ENCODE measurements around the gene ZNF618.

Gene ZNF618

DNA sequence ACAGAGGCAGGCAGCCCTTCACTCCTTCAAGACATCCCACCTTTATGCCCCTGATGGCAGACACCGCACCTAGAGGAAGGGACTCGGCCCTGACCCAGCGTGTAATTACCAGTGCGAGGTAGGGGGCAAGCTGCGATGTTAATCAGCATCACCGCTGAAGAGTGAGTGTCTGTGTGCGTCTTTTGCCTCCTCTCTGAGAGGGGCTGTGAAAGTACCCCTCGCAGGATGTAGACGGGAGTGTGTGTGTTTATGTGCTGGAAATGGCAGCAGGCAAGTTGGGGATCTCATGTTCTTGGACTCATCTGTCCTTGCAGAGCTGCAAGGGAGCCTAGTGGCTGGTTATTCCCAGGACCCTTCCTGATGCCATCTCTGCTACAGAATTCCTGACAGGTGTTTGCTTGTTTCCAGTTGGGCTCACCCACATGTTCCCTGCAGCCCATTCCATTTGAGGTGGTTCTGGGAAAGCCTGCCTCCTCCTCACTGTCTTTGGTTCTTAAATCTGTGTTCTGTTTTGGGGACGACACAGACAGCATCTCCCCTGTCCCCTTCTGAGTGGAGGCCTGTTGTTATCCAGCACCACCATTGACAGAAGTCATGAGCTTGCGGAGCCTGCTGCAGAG lies 70.5 kb downstream of the ZNF618 start:
- H3K27ac Mint-ChIP-seq: no peak overlapping the region
- H3K27me3 Mint-ChIP-seq: no peaks in the 10 kb centered on the region

DNA sequence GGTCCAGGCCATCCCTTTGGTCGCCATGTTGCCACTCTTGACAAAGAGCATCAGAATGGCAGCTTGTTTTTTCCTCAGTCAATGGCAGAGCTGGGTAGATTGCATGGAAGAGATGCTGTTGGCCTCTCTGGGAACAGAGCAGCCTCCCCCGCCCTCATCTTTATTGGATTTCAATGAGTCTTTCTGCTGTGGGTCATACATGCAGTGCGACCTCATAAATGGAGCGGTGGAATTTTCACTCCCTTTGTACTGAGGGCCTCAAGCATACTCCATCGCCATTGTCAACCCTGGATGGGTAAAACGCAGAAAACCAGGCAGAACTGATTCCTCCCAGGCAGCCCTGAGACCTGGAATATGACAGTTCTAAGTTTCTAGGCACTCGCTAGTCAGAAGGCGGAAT lies 71.8 kb downstream of the ZNF618 start:
- Mint-ChIP-seq H3K27me3 (no peaks in the 10 kb centered on the region), H3K36me3 (ENCODE audit: low read depth) (no peaks in the 10 kb centered on the region), H3K4me1 (ENCODE audit: low read depth) (no peaks in the 10 kb centered on the region), H3K4me3 (no peak overlapping the region), H3K9me3 (no peaks in the 10 kb centered on the region), H3K27ac (no peak overlapping the region)

More for the DNA sequence above, 70.5 kb downstream of the ZNF618 start:
- Mint-ChIP-seq H3K4me3 (no peak overlapping the region), H3K4me1 (ENCODE audit: low read depth) (no peaks in the 10 kb centered on the region), H3K9me3 (peaks cover 5% of the 10 kb centered on the region), H3K36me3 (ENCODE audit: low read depth) (no peaks in the 10 kb centered on the region)

DNA sequence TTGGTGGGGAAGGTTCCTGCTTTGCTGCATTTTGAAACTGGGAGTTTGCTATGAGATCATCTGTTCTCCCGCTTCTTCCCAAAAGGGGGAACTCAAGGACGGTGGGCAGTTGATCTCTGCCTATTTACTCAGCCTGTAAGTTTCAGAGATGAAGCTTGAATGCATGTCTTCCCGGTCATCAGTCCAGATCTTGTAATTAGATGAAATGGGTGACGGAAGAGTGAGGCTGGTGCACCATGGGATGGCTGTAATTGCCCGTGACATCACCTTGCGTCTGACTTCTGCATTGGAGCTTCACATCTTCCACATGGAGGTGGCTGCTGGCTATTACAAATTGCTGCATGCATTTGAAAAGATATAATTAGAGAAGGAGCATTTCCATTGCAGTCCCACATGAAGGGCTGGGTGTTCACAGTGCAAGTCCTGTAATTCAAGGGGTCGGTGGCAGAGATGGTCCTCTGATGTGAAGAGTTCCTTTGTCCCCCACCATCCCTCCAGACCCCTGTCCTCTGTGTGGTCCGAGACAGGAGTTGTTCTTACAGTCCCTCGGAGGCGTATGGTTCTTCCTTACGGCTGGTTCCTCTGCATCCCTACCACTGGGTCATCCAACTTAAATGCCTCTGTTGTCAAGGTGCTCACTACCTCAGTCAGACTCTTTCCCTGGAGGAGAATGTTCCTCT lies 72.9 kb downstream of the ZNF618 start:
- H3K27ac Mint-ChIP-seq: no peak overlapping the region
- no peaks in the 10 kb centered on the region for H3K36me3 Mint-ChIP-seq (ENCODE audit: low read depth)
- H3K4me1 Mint-ChIP-seq (ENCODE audit: low read depth): no peaks in the 10 kb centered on the region
- no peak overlapping the region for H3K4me3 Mint-ChIP-seq
- no peaks in the 10 kb centered on the region for H3K9me3 Mint-ChIP-seq
- H3K27me3 Mint-ChIP-seq: no peaks in the 10 kb centered on the region

DNA sequence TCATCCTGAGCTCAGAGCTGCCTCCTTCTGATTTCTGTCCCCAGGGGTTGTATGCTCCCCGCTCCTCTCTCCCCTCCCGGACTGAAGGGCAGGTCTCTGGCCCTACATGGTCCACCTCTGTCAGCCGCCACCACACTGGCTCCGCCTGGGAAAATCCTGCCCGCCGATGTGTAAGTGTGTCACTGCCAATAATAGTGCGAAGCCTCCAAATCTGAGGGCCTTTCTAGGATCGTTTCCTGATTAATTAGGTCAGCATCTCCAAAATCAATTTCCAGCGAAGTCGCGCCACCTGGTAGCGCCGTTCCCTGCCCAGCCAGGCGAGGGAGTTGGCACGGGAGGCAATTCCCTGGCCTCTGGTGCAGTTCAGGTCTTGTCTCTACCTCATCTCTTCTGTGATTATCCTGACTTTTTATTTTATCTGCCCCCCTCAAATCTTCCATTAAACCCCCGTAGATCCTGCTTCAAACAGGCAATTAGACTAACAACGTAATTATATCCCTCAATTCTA lies 73.5 kb downstream of the ZNF618 start:
- Mint-ChIP-seq H3K27ac (no peak overlapping the region), H3K9me3 (no peaks in the 10 kb centered on the region), H3K27me3 (no peaks in the 10 kb centered on the region), H3K36me3 (ENCODE audit: low read depth) (no peaks in the 10 kb centered on the region), H3K4me3 (no peak overlapping the region), H3K4me1 (ENCODE audit: low read depth) (no peaks in the 10 kb centered on the region)

DNA sequence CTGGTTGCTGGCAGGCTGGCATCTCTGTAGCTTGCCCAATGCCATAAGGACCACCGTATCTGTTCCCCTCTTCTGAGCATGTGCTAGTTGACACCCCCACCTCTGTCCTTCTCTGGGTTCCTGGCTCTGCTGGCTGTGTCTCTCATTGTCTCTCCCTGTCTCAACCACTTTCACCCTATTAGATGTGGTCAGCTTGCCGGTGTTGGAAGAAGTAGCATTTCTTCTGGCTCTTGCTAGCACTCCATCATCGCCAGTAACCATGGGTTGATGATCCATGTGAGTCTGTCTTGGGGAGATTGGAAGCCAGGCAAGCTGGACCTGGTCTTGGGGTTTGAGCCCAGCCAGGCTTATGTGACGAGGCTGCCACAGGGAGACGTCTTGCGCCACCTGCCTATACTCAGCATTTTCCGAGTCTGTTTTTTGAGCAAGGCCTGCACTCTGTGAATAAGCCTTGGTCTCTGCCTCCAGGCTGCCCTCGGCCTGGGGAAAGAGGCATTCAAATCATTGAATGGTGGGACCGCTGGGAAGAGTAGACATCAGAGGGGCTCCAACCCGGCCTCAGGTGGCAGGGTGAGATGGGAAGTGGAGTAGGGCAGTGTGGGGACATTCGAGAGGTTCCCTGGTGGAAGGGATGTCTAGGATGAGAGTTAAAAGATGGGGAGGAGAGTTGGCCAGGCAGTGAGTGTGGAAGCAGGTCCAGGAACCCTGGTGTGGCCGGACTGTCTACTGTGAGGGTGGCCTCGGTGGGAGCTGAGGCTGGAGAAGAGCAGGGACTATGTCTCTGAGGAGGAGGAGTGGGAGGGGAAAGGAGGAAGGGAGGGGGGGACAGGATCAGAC lies 74.3 kb downstream of the ZNF618 start:
- Mint-ChIP-seq H3K4me3 (no peak overlapping the region), H3K27me3 (no peaks in the 10 kb centered on the region), H3K36me3 (ENCODE audit: low read depth) (no peaks in the 10 kb centered on the region), H3K4me1 (ENCODE audit: low read depth) (no peaks in the 10 kb centered on the region), H3K27ac (no peak overlapping the region), H3K9me3 (no peaks in the 10 kb centered on the region)

DNA sequence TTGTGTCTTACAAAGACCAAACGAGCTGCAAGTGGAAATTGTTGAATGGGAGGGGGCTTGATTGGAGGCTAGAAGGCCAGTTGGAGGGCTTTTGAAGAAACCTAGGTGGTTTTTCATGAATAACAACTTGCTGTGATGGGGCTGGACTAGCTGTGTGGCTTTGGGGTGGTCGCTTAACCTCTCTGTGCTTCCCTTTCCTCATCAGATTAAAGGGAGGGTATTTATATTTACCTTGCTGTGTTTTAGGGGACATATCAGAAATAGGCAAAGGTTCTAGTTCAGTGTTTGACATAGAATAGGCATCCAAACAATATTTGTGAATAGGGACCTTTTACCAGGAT lies 74.9 kb downstream of the ZNF618 start:
- Mint-ChIP-seq H3K9me3 (no peaks in the 10 kb centered on the region), H3K27me3 (no peaks in the 10 kb centered on the region), H3K36me3 (ENCODE audit: low read depth) (no peaks in the 10 kb centered on the region), H3K27ac (no peak overlapping the region), H3K4me3 (no peak overlapping the region), H3K4me1 (ENCODE audit: low read depth) (no peaks in the 10 kb centered on the region)

DNA sequence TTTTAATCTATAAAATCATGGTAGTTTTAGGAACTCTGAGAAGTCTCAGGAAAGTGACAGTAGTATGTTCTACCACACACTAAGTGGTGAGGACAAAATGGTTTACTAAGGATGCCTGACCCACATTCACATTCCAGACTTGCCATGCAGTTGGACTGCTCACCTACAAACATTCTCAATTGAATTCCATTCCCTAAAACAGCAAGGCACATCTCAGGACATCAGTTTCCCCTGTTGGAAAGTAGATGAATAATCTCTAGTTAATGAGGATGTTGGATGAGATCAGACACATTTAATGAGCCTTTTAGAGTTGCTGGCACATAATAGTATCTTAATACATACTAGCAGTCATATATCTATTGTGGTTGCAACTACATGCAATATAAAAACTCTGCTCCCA lies 76.6 kb downstream of the ZNF618 start:
- Mint-ChIP-seq H3K36me3 (ENCODE audit: low read depth) (no peaks in the 10 kb centered on the region), H3K27ac (no peak overlapping the region), H3K4me1 (ENCODE audit: low read depth) (no peaks in the 10 kb centered on the region), H3K4me3 (no peak overlapping the region), H3K27me3 (no peaks in the 10 kb centered on the region), H3K9me3 (no peaks in the 10 kb centered on the region)

DNA sequence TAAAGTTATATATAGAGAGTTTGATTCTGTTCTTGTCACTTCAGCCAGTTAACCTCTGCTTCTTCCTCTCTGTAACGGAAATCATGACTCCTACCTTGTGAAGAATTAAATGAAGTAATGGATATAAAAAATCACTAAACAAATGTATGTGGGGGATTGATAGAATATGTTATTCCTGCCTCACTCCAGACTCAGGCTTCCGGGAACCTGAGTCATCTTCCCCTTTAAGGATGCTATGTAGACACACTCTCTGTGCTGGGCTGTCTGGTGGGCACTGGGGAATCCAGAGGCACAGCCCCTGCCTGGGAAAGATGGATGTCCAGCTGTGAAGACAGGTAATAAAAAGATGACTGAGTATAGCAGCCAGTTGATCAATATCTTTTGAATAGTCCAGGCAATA lies 77.4 kb downstream of the ZNF618 start:
- Mint-ChIP-seq H3K36me3 (ENCODE audit: low read depth) (no peaks in the 10 kb centered on the region), H3K9me3 (no peaks in the 10 kb centered on the region), H3K4me1 (ENCODE audit: low read depth) (no peaks in the 10 kb centered on the region), H3K4me3 (no peak overlapping the region), H3K27ac (no peak overlapping the region), H3K27me3 (no peaks in the 10 kb centered on the region)

DNA sequence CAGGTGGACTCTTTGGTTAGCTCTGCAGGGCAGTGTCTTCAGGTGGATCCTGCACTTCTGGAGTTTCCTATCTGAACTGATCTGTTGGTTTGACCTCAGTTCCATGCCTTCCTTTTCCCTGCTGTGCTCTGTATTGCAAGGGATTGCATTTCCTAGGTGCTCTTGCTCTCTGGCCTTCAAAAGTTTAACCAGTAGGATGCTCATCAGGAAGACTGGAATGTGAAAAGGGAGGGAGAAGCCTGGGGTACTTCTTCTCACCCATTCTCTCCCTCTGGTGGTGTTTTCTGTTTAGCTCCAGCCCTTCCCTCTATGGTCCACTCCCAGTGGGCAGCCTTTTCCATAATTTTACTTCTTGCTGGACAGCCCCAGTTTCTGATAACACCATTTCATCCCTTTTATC lies 78.5 kb downstream of the ZNF618 start:
- H3K4me1 Mint-ChIP-seq (ENCODE audit: low read depth): no peaks in the 10 kb centered on the region
- no peaks in the 10 kb centered on the region for H3K27me3 Mint-ChIP-seq
- no peaks in the 10 kb centered on the region for H3K36me3 Mint-ChIP-seq (ENCODE audit: low read depth)
- H3K4me3 Mint-ChIP-seq: no peak overlapping the region
- H3K9me3 Mint-ChIP-seq: no peaks in the 10 kb centered on the region
- H3K27ac Mint-ChIP-seq: no peak overlapping the region

DNA sequence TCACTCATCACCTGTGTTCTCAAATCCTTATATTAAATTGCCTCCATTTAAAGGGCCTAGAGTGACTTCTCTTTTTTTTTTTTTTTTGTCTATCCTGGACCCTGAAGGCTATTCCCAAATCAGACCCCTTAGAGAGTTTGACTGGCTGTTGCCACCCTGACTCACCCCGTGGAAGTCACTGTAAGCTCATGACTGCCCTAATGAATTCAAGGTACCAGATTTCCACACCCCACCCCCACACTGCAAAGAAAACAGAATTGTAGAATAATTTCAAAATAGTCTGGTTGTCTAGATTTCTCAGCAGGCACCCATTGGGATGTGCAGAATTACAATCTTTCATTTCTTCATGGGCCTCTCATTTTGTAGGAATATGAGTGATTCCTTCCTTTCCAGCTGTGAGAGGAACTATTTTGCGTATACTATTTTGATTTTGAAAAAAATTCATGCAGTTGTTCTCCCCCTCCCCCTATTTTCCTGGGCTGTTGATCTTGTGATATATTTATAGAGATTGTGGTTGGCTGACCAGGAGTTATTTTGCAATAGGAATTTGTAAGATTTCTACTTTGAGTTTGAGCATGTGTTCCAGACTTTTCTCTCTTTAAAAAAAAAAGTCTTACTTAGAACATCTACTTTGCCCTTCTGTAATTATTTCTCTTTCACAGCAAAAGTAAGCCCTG lies 79.1 kb downstream of the ZNF618 start:
- no peaks in the 10 kb centered on the region for H3K27me3 Mint-ChIP-seq
- no peaks in the 10 kb centered on the region for H3K9me3 Mint-ChIP-seq
- H3K4me1 Mint-ChIP-seq (ENCODE audit: low read depth): no peaks in the 10 kb centered on the region
- no peak overlapping the region for H3K27ac Mint-ChIP-seq
- H3K36me3 Mint-ChIP-seq (ENCODE audit: low read depth): no peaks in the 10 kb centered on the region
- no peak overlapping the region for H3K4me3 Mint-ChIP-seq

DNA sequence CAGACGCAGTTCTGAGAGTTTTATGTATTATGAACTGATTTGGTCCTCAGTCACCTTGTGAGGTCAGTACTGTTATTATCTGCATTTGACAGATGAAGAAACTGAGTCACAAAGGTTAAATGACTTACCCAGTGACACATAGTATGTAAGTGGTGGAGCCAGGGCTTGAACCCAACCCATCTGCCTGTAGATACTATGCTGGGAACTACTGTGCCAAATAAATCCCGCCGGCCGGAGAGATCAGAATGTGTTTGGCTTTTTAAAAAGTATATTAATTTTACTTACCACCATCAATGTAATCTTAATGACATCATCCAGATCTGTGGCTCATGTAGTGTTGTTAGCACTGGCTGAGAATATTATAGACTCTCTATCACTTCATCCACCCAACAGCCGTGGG lies 80.8 kb downstream of the ZNF618 start:
- H3K27ac Mint-ChIP-seq: no peak overlapping the region
- no peak overlapping the region for H3K4me3 Mint-ChIP-seq
- H3K27me3 Mint-ChIP-seq: no peaks in the 10 kb centered on the region
- H3K36me3 Mint-ChIP-seq (ENCODE audit: low read depth): no peaks in the 10 kb centered on the region
- H3K9me3 Mint-ChIP-seq: no peaks in the 10 kb centered on the region
- H3K4me1 Mint-ChIP-seq (ENCODE audit: low read depth): no peaks in the 10 kb centered on the region

DNA sequence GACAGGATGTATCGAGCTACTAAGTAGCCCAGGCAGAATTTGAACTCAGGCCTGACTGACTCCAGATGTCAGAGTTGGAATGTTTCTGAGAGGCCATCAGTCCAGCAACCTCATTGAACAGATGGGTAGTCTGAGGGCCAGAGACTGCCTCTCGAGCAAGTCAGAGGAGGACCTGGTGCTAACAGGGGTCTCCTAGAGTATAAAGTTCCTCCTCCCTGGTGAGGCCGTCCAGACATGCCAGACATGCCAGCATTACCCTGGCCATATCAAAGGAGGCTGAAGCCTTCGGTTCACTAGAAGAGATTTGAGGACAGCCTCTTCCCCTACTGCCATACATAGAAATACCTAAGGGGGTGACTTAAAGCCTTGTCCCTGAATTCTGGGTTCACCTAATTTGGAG lies 81.2 kb downstream of the ZNF618 start:
- no peaks in the 10 kb centered on the region for H3K4me1 Mint-ChIP-seq (ENCODE audit: low read depth)
- H3K27ac Mint-ChIP-seq: no peak overlapping the region
- H3K27me3 Mint-ChIP-seq: no peaks in the 10 kb centered on the region
- no peak overlapping the region for H3K4me3 Mint-ChIP-seq
- no peaks in the 10 kb centered on the region for H3K9me3 Mint-ChIP-seq
- H3K36me3 Mint-ChIP-seq (ENCODE audit: low read depth): no peaks in the 10 kb centered on the region

DNA sequence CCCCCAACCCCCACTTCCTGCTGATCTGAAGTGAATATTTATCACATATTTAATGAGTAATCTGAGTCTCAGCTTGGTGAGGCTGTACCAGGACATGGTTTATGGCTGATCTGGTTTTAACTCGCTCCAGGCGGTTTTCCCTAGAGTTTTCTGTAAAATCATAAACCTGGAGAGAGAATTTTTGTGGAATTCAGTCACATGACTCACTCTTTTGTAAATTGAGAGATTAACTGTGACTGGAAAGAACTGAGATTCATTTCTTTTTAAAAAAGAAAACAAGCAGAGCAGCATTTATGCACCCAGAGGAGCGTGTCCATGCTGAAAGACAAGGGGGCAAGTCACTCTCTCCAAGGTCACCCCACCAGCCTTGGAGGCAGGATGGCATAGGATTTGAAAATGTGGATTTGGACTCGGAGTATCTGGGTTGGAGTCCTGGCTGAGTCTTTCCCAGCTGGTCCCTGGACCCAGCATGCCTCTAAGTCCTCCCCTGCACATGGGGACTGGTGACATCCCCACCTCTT lies 81.8 kb downstream of the ZNF618 start:
- Mint-ChIP-seq H3K4me3 (no peak overlapping the region), H3K9me3 (no peaks in the 10 kb centered on the region), H3K4me1 (ENCODE audit: low read depth) (no peaks in the 10 kb centered on the region), H3K27me3 (no peaks in the 10 kb centered on the region), H3K36me3 (ENCODE audit: low read depth) (no peaks in the 10 kb centered on the region), H3K27ac (no peak overlapping the region)

DNA sequence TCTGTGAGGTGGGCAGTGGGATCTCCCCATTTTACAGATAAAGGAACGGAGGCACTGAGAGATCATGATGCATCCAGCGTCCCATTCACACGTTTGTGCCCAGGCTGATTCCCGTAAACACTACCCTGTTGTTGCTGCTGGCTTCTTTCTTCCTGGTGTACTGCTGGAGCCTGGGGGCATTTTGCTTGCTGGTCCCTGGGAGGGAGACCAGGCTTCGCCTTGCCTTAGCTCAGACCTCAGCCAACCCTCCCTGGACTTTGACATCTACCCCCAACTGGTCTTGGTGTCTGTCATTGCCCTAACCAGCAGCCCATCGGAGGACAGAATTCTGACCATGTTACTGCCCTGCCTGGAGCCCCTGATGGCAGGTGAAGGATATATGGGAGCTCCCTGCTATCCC lies 82.4 kb downstream of the ZNF618 start:
- Mint-ChIP-seq H3K4me1 (ENCODE audit: low read depth) (no peaks in the 10 kb centered on the region), H3K27ac (no peak overlapping the region), H3K9me3 (no peaks in the 10 kb centered on the region), H3K4me3 (no peak overlapping the region), H3K27me3 (no peaks in the 10 kb centered on the region), H3K36me3 (ENCODE audit: low read depth) (no peaks in the 10 kb centered on the region)

DNA sequence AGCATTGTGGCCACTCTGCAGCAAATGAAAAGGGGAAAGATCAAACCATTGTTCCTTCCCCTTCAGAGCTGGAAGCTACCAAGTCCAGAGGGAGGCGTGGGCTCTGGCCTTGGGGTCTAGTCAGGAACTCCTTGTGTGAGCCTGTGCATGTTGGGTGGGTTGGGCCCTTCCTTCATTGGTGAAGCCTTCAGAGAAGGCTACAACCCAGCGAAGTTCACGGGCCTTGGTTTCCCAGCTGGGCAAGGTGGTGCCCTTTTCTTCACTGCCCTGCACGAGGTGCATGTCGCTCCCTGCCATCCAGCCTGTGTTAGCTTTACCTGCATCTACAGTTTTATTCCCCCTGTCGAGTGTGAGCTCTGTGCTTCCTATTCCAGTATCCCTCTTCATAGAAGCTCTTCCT lies 84.7 kb downstream of the ZNF618 start:
- H3K4me3 Mint-ChIP-seq: no peak overlapping the region

More for the DNA sequence above, 84.7 kb downstream of the ZNF618 start:
- no peaks in the 10 kb centered on the region for H3K36me3 Mint-ChIP-seq (ENCODE audit: low read depth)
- no peak overlapping the region for H3K27ac Mint-ChIP-seq
- no peaks in the 10 kb centered on the region for H3K4me1 Mint-ChIP-seq (ENCODE audit: low read depth)
- H3K27me3 Mint-ChIP-seq: no peaks in the 10 kb centered on the region
- no peaks in the 10 kb centered on the region for H3K9me3 Mint-ChIP-seq
